Measurements from ENCODE around the gene LAMC2.

LAMC2 gene

DNA sequence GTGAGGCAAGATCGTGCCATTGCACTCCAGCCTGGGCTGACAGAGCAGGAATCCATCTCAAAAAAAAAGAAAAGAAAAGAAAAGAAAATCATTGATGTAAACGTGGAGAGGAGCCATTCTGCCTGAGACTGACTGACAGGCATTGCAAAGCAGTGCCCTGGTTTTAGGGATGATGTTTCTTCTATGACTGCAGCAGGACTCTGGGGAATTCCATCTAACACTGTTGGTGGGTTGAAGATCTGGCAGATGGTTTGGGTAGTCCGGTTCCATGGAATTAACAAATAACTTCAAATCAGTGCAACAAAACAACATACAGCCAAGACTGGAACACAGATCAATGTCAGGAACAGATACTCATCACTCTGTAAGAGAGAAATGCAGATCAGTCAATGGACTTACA, 17.8 kb upstream of the LAMC2 start:
- no peak for DNase-seq (ENCODE audit: low read depth)

- DNase-seq (ENCODE audit: low read depth): no peak
Observed at GRCh38 chr1:183173828-183174227, 12.2 kb upstream of the LAMC2 start.

DNA sequence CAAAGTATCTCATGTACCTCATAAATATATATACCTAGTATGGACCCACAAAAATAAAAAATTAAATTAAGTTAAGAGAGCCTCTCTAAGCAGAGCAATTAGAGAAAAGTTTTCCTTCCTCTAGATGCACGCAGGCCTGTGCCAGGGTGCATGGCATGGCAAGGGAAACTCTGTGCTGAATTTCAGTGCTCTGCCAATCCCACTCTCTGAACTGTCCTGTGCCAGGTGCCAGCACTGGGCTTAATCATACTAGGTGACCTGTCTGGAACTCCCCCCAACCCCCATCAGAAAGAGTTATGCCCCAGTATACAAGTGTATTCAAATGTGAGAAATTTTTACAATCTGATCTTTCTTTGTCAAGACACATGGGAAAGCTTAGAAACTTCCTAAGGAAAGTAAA, 10.4 kb upstream of the LAMC2 start:
- no peak for DNase-seq (ENCODE audit: low read depth)

- DNase-seq (ENCODE audit: low read depth): peak; percentile 39
Observed at GRCh38 chr1:183178545-183178944, 7.5 kb upstream of the LAMC2 start.

DNA sequence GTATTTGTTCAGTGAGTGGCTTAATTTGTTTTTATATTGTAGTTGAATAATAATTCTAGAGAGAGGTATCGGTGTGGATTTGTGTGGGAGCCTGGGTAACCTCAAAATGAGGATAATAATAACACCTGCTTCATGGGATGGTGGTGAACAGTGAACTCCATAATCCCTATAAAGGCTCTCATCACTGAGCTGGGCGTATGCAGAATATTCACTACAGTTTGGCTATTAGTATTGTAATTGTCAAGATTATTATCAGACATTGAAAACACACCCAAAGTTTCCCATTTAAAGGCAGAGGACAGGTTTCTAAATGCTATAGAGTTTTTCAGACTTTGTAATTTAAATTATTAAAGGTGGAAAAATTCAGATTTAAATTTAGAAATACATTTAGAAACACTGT, 7.0 kb upstream of the LAMC2 start:
- DNase-seq (ENCODE audit: low read depth): no peak

DNA sequence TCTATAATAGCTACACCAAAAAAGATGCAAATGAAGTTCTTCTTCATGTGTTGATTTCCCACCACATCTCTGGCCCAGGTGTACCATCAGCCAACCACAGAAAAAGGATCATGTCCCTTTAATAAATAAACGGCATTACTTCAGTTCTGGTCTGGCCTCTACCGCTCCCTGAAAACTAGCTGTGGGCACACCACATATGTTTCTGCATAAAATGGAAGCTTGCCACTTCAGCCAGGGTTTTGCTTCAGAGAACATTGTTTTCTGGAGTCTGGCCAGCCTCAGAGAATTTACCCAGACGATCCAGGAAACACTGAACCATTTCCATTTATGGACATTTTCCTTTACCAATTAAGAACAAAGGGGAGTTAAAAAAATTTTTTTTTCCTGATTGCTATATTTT, 5.8 kb upstream of the LAMC2 start:
- peak; percentile 91 for DNase-seq (ENCODE audit: low read depth)

DNA sequence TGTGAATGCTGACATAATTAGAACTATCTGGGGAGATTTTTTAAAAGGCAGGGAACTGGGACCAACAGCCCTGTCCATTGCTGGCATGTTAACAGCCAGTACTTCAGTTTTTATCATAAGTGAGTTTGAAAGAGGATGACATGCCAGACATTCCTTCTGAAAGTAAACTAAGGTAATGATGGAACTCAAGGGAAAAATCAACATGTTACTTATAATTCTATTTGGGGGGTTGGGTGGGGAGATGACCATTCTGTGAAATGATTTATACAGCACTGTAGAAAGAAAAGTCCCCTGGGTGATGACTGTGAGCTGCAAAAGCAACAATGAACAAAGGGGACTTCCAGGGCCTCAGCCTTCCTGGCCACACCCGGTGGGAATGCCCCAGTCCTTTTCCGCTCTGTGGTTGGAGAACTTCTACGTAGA, 5.4 kb upstream of the LAMC2 start:
- peak; percentile 67 for DNase-seq (ENCODE audit: low read depth)

- no peak for DNase-seq (ENCODE audit: low read depth)
Observed at GRCh38 chr1:183186841-183187240, 777 bp downstream of the LAMC2 start.

GRCh38 chr1:183188240-183188639, 2.2 kb downstream of the LAMC2 start:
- no peak for DNase-seq (ENCODE audit: low read depth)

GRCh38 chr1:183191833-183192232, 5.8 kb downstream of the LAMC2 start:
- peak; percentile 86 for DNase-seq (ENCODE audit: low read depth)

- DNase-seq (ENCODE audit: low read depth): no peak
Observed at GRCh38 chr1:183193963-183194525, 8.0 kb downstream of the LAMC2 start.

GRCh38 chr1:183194527-183195141, 8.6 kb downstream of the LAMC2 start:
- DNase-seq (ENCODE audit: low read depth): no peak

DNA sequence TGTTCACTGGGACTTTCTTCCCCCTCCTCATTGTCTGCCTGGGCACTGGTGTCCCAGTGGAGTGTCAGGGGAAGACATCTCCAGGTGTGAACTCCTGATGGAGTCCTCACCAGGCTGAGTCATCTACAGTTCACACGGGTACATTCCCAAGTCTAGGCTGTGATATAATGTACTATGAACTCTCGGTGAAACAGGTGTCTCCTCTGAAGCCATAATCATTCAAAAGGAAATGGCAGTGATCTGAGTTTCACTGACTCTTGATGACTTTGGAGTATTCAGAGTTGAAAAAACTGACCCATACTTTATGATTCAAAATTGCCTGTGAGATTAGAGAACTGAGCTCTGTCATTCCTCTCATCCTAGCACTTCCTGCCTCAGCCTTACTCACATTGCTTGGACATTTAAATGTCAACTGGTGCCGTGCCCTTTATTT, 9.1 kb downstream of the LAMC2 start:
- DNase-seq (ENCODE audit: low read depth): peak; percentile 59

- no peak for DNase-seq (ENCODE audit: low read depth)
Observed at GRCh38 chr1:183197762-183198161, 11.7 kb downstream of the LAMC2 start.

DNA sequence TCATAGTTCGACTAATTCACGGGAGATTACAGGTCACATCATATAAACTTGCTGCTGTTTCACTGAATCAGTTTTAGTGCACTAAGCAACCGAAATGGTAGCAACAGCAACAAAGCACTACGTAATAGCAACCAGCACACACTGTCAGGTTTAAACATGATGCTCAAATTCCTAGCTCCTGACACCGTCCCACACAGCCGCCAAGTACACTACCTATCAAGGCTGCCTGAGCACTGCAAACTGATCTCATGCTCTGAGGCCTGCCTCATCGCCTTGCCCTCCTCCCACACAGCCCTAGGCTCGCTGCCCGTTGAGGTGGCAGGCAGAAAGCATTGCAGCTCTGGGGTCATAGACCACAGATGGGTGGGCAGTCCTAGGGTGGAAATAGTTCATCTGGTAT, 12.4 kb downstream of the LAMC2 start:
- DNase-seq (ENCODE audit: low read depth): peak; percentile 25

DNA sequence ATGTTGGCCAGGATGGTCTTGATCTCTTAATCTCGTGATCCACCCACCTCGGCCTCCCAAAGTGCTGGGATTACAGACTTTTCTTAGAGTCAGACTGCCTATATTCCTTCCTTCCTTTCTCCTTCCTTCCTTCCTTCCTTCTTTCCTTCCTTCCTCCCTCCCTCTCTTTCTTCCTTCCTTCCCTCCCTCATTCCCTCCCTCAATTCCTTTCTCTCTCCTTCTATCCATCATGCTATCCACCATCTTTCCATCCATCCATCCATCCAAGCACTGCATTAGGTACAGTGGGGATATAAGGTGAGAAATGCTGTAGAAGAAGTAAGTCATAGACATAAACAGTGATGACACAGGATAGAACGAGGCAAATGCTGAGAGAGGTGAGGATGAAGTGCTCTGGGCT, 13.2 kb downstream of the LAMC2 start:
- no peak for DNase-seq (ENCODE audit: low read depth)

DNA sequence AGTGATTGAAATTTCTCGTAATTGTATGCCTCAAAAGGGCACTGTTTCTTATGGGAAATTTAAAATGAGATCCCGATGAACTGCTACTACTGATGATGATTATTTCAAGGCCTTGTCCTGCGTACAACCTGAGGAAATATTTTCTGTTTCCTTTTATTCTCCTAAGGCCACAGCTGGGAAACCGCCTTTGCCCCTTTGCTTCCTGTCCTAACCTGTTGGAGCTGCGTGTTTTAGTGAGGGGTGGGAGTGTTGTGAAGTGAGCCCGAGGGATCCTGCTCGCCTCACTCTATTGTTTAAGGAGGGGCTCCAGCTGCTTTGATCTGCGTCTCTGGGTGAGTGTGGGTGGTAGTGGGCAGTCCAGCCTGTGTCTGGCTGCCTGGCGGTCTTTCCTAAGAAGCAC, 14.4 kb downstream of the LAMC2 start:
- DNase-seq (ENCODE audit: low read depth): no peak

DNA sequence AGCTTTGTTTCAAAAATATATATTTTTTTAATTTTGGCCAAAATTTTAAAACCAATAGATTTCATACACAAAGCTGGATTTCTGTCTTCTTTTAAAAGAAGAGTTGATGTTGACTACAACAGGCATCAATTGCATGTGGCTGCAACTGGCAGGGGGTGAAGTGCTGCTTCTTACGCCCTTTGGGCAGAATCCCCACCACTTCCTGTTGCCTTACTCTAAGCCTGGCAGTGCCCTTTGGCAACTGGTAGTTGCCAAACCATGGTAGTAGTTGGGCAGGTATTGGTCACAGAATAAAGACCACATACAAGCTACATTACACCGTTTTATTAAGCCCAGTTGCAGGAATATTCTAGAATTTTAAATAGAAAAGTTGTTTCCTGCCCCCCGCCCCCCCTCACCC, 17.0 kb downstream of the LAMC2 start:
- no peak for DNase-seq (ENCODE audit: low read depth)

- DNase-seq (ENCODE audit: low read depth): peak; percentile 80
Observed at GRCh38 chr1:183205196-183205781, 19.2 kb downstream of the LAMC2 start.

DNA sequence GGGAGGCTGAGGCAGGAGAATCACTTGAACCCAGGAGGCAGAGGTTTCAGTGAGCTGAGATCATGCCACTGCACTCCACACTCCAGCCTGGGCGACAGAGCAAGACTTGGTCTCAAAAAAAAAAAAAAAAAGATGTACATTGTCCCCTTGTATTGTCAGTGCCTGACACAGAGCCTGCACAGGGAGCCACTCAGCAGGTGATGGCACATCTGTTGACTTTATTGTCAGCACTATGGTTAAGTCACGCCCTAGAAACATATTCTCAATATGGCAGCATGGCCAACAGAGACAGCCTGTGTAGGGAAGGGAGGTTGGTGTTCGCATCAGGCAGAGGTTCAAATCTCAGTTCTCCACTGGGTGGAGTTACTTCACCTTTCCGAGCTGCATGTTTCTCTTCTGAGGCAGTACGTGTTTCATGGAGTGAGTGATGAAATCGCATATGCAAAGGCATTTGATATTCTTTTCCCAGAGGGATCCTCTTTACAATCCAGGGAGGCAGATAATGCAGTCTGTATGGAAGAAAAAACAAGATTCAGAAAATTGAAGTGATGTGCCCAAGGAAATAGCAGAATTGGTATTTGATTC, 20.6 kb downstream of the LAMC2 start:
- no peak for DNase-seq (ENCODE audit: low read depth)

DNA sequence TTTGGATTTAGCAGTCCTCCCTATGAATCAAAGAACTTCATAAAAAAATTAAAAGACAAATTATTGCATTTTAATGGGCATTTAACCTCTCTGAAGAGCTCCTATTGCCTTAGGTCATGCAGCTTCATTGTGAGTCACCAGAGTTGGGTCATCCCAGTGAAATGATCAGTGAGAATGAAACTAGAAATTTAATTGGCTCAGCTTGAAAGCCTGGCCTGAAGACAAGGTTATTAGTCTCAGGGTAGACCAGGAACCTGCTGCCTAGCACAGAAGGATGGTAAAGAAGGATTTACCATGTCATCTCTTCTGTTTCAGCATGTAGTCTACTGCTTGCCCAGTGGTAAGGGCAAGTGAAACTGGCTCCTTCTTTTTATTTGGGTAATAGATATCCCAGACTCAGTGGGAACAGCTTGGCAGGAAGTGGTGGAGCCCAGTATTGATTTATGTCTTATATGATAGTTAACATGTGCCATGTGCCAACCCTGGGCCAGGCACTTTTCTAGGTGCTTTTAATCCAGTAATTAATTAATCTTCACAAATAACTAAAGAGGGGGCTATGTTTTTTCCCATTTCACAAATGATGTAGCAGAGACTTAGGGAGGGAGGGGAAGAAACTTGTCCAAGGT, 23.6 kb downstream of the LAMC2 start:
- peak; percentile 93 for DNase-seq (ENCODE audit: low read depth)

DNA sequence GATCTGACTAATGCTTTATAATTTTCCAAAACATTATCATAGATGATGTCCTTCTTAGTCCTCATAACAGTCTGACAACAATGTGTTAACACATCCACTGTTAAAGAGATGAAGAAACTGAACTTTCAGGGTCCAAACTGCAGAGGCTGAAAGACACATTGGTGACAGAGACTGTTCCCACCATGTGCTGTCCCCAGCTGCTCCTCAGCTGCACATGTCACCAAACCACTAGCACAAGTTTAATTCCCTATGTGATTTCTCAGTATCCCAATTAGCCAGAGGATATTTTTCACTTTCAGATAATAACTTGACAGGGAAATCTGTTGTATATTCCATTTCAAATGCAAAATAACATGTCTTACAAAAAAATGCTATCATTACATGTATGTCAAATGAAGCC, 24.6 kb downstream of the LAMC2 start:
- DNase-seq (ENCODE audit: low read depth): no peak

DNA sequence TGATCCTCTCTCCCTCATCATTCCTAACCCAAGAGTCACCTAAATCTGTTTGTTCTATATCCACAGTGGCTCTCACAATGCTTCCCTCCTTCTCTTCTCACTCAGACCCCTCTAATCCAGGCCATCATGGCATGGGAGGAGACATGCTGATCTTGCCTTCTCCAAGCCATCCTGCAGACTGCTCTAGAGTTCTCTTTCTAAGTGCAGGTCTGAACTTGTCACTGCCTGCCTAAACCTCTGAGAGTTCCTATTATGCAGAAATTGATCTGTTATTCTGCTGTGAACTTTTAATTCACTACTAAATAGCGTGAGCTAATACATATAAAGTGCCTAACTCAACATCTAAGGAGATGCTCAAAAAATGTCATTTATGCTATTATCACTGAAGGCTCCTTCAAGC, 26.8 kb downstream of the LAMC2 start:
- DNase-seq (ENCODE audit: low read depth): no peak

Measured in EH (cell line).